Subcutaneous adipose tissue (tissue), 4 donors: ENCODE data around the gene NDUFB8. TPM values are rescaled to one million over a fixed set of nuclear protein-coding genes. Genes with fewer than 3 reads are reported as not detected.

Source experiments
- CTCF ChIP-seq: fragments of 450-650 bp; IDR thresholded peaks from one replicate; pipeline ENCODE4 v1.5.1; 2016; ENCODE audit warnings: low read depth, mild to moderate bottlenecking, control low read depth, antibody characterized with exemption, moderate library complexity
- total RNA-seq, 4 donors: library from RNA; depleted of rRNA; stranded (reverse); fragments of >200 nt; gene quantifications; one replicate each; pipeline ENCODE4 v1.1.0, GENCODE V29; 2016

Gene NDUFB8
- total RNA-seq, 4 donors from 2014 or later: 84.9 to 176 (median 135) TPM

GRCh38 chr10:100505164-100505563, 24.5 kb downstream of the NDUFB8 start:
- no peak for TF ChIP-seq CTCF

GRCh38 chr10:100504096-100504495, 25.6 kb downstream of the NDUFB8 start:
- no peak for TF ChIP-seq CTCF

GRCh38 chr10:100502926-100503494, 26.7 kb downstream of the NDUFB8 start:
- no peak for TF ChIP-seq CTCF

- TF ChIP-seq CTCF: no peak
These were observed 28.2 kb downstream of the NDUFB8 start for GRCh38 chr10:100501423-100501822.

- TF ChIP-seq CTCF: no peak
These were observed 31.6 kb downstream of the NDUFB8 start for GRCh38 chr10:100498059-100498458.

GRCh38 chr10:100496567-100496966, 33.1 kb downstream of the NDUFB8 start:
- TF ChIP-seq CTCF: no peak

GRCh38 chr10:100490531-100490930, 39.1 kb downstream of the NDUFB8 start:
- no peak for TF ChIP-seq CTCF
